NK-92 (cell line): Measurements from ENCODE around the gene WDR1.

Experiments
- DNase-seq: peaks from one replicate; lab custom pipeline; 2025; ENCODE audit not compliant: unreplicated experiment; lab: John Stamatoyannopoulos, UW

The WDR1 gene

GRCh38 chr4:10116569-10117358, at the start of gene WDR1:
WDR1 (minus strand) TSS chr4:10116799; CDS start chr4:10116666, 133 bp downstream.
- peak; percentile 76 for DNase-seq

DNA sequence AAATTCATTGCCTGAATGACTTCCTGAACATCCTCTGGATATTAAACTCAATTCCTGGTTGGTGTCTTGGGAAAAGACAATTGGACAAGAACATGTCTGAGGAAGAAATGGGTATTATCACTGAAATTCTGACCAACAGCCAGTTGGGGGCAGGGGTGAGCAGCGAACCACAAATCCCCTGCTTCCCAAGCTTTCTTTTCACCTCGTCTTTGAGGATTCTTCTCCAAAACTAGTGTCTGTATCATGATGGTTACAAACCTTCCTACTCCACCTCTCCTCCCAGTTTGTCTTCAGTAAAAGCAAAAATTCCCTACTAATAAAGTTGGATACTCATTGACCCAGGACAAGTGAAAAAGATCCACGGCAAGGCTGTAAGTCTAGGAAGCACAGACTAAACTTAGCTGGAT, 48.3 kb upstream of the WDR1 start:
- DNase-seq: no peak

DNA sequence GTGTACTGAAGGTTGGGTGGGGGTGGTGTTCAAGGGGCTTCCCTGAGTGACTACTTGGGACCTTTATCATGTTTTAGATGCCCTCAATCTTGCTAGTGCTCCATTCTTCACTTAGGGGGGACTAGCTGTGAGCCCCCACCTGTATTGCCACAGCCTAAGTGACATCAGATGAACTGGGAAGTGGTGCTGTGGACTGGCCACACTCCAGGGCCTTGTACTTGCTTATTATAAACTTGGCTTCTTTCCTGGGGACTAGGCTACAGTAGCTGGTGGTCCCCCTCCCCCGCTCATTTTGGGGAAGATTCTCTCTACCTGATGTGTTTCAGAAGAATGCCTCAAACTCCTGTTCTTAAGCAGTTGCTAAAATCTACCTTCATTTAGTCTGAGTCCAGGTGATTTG, 46.7 kb upstream of the WDR1 start:
- no peak for DNase-seq

GRCh38 chr4:10162341-10163000, 45.9 kb upstream of the WDR1 start:
- no peak for DNase-seq

DNA sequence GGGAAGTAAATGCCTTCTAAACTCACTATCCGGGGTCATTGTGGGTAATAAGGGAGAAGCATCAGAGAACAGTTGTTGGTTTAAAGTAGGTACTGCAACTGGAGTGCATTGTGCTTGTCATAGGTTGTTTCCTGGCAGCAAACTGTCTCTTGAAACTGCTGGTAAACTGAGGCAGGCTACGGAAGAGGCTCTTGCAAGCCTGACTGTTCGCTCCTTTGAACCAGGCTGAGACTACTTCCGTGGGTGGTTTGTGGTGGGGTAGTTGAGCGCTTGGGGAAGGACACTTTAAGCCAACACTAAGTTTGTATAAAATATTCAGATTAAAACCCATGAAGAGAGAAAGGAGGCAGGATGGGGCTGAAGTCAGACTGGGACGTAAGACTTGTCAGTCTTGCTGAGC, 45.2 kb upstream of the WDR1 start:
- DNase-seq: no peak

DNA sequence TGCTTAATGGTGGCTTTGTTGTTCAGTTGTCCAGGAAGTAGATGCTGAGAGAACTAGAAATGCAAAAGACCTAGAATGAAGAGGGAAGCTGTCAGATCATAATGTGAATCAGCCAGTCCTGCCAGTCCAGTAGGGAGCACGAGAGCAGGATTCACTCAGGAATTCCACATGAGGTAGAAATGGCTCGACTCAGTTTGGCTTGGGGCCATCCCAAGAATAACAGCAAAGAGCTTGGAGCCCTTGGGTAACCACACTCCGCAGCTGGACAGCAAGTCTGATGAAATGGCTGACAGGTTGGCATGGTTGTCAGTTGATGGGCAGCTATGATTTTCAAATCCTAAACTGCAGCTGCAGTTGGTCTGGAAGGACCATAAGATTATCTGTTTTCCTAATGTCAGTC, 44.5 kb upstream of the WDR1 start:
- DNase-seq: no peak

DNA sequence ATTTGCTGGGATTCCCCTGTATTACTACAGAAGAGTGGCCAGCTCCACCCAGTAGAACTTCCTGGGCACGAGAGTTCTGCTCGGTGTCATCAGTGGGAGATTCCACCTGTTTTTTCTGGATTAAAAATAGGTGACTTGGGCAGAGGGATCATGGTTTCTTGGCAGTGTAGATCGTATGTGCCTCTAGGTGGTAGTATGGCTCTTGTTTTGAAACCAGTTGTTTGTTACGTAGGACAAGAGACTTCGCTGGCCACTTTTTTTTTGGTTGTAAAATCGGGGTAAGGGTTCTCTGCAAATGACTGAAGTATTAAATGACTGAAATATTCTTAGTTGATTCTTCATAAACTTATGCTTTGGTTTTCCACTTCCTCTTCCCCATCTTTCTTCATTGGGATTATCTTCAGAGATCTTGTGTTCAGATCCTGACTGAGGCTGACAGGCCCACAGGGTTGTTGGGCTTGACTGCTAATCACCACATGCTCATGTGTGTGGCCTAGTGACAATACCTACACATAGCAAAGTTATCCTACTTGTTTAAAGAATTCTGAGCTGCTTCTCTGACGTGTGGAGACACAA, 43.8 kb upstream of the WDR1 start:
- DNase-seq: no peak

GRCh38 chr4:10159671-10160070, 43.1 kb upstream of the WDR1 start:
- no peak for DNase-seq

- no peak for DNase-seq
These were observed 41.8 kb upstream of the WDR1 start for GRCh38 chr4:10158333-10158942.

DNA sequence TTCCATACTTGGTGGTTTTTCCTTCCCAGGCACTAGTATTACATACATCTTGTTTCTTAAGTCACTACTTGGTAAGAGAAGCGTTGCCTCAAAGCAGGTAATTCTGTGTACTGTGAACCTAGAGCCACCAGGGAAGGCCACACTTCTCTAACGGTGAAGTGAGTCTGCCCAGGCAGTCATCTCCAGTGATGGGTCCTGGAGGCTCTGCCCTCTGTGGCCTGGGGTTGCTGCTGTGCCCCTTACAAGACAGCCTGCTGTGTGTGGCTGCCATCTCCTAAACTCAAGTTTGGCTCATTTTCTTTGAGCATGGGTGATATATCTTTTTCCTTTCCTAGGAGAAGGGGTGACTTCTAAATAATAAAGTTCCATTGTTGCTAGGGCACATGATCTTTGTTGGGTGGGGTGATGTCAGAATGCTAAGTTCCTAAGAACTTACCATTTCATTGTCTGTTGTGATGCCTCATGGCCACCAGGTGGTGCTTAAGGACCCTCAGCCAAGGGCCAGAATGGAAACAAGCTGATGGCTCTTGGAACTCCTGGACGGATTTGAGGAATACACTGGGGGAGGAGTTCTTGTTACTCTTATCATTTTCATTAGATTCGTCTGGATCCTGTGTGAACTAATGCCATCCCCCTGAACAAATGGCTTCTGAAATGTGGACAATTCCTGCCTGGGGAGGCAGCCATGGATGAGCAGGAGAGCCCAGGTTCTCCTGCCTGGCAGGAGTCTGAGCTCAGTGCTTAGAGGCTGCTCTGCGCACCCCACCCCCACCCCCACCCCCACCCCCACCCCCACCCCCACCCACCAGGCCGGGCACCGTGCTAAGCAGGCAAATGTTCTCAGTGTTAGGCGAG, 41.1 kb upstream of the WDR1 start:
- DNase-seq: no peak

DNA sequence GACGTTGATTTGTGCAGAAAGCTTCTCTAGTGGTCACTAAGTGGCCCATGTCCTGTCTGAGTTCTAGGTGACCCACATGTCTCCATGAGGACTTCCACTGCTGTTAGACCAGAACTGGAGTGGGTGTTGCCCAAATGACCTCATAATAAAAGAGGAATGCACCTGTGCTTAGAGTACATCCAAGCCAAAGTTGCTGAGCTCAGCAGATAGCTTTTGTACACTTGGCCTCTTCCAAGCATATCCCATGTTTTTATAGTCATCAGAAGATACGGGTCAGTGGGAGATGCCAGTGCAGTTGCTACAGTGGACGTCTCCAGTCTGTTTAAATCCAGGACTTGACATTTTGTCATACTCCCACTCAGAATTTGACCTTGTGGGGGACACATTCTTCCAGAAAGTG, 37.6 kb upstream of the WDR1 start:
- no peak for DNase-seq

- DNase-seq: no peak
These were observed 36.6 kb upstream of the WDR1 start for GRCh38 chr4:10153161-10153560.

GRCh38 chr4:10151182-10151581, 34.6 kb upstream of the WDR1 start:
- no peak for DNase-seq

DNA sequence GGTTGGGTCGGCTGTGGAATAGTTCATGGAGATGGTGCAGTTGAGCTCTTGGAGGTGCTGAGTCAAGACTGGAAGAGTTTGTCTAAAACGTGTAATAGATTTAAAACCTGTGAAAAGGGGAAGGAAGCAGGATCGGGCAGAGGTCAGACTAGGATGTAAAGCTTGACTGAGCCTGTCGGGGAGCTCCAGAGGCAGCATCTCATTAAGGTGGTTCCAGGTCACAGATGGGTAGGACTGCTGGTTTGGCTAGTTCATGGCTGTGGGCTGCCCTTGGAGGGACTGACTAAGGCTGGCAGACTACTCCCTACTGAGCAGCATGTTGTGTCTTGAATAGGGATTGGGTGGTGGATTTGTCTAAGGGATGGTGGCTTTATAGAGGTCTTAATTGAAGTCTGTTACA, 28.4 kb upstream of the WDR1 start:
- DNase-seq: no peak

GRCh38 chr4:10144479-10144878, 27.9 kb upstream of the WDR1 start:
- DNase-seq: no peak

- DNase-seq: no peak
These were observed 26.6 kb upstream of the WDR1 start for GRCh38 chr4:10143171-10143570.

GRCh38 chr4:10140866-10141759, 24.5 kb upstream of the WDR1 start:
- DNase-seq: no peak

DNA sequence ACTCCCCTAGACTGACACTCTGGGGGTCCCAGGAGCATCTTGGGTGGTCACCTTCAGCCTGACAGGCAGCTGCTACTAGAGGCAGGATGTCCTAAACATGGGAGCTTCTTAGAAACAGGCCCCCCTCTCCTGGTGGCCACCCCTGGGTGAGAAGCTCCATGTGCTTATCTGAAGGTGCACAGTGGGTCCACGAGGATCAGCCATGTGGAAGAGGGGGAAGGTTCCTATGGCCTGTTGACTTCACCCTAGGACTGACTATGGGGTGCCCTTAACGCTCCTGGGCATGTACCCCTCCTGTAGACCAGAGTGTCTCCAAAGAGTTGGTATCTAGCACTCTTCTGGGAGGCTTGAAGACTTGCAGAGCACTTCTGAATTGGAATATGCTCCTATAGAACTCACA, 22.9 kb upstream of the WDR1 start:
- DNase-seq: no peak

GRCh38 chr4:10135260-10135659, 18.7 kb upstream of the WDR1 start:
- no peak for DNase-seq

- DNase-seq: no peak
These were observed 17.5 kb upstream of the WDR1 start for GRCh38 chr4:10134141-10134540.
